ENCODE measurements around the gene LRMDA. TPM values are rescaled to one million over a fixed set of nuclear protein-coding genes. Genes with fewer than 3 reads are reported as not detected.

Gene LRMDA
- total and polyA plus RNA-seq, 2 of the 4 experiments (the other 2 are of a cell fraction) = 0.07 TPM; not detected in 1

- peak; percentile 8 for DNase-seq
- H3K18ac ChIP-seq (ENCODE audit: low read depth, low read length) = no peak overlapping the region
- H3K4me2 ChIP-seq (ENCODE audit: low read depth, low read length) = no peak overlapping the region
- POLR2A ChIA-PET (ENCODE audit: unreplicated experiment) = no interaction called here
- BruUV-seq (replicated peaks) = no TSS peak
- H3K4ac ChIP-seq (ENCODE audit: low read depth, low read length) = no peak overlapping the region
- no peak overlapping the region for H3K23ac ChIP-seq (ENCODE audit: low read depth, low read length)
- no peaks in the 10 kb centered on the region for H3K36me3 ChIP-seq (ENCODE audit: control insufficient read depth, insufficient read depth, low read length)
- no peaks in the 10 kb centered on the region for H3K9me3 ChIP-seq (ENCODE audit: control insufficient read depth, insufficient read depth, low read length)
- no peak overlapping the region for H2BK120ac ChIP-seq (ENCODE audit: low read depth, low read length)
- H3K9ac ChIP-seq (ENCODE audit: low read depth, low read length) = no peak overlapping the region
- H4K91ac ChIP-seq (ENCODE audit: insufficient read depth, low read depth, low read length) = no peak overlapping the region
- no peaks in the 10 kb centered on the region for H3K79me1 ChIP-seq (ENCODE audit: low read depth in 1 of 2, low read length in 2 of 2)
- no peaks in the 10 kb centered on the region for H4K20me1 ChIP-seq (ENCODE audit: insufficient read depth, low read length)
- H4K8ac ChIP-seq (ENCODE audit: low read depth in 2 of 2, low read length in 2 of 2) = no peak overlapping the region
- in situ Hi-C loops (cut with MboI; ENCODE audit: low sequenced_read_pairs) (no loop called here), dilution Hi-C loops (cut with HindIII; ENCODE audit: low sequenced_read_pairs, unreplicated experiment) (no loop called here), intact Hi-C loops (cut with micrococcal nuclease) (no loop called here)
- H2AK9ac ChIP-seq (replicated peaks; ENCODE audit: low read depth, low read length, poor library complexity) = no peak overlapping the region
- 67% methylated on average over 1 of the region's 3 CpGs; no CpG with 5 or more reads in 1 of the 2 experiments for WGBS, 2 experiments (ENCODE audit: extremely low coverage in 2 of 2, insufficient read length in 1 of 2)
- H3K27ac ChIP-seq (ENCODE audit: insufficient read depth, low read length) = no peak overlapping the region
- H3K9me1 ChIP-seq (ENCODE audit: insufficient read depth, low read length) = no peaks in the 10 kb centered on the region
- H4K5ac ChIP-seq (ENCODE audit: low read depth, low read length) = no peak overlapping the region
- H2BK15ac ChIP-seq (ENCODE audit: low read depth, low read length) = no peak overlapping the region
- H3K56ac ChIP-seq (ENCODE audit: extremely low read depth, insufficient read depth, low read length) = no peak overlapping the region; the same call in 1 of the 2 replicates
- TF ChIP-seq RCOR1 (IDR thresholded peaks at IDR 0.05; ENCODE audit: insufficient replicate concordance, low read length) (no peak), USF2 (IDR thresholded peaks at IDR 0.05; ENCODE audit: low read depth, low read length) (no peak)
- H2BK20ac ChIP-seq (ENCODE audit: low read depth, low read length) = no peak overlapping the region
- no peak overlapping the region for H3K4me3 ChIP-seq (ENCODE audit: insufficient read depth, low read depth, low read length)
- no peak overlapping the region for H2BK5ac ChIP-seq (ENCODE audit: low read depth, low read length, poor library complexity, severe bottlenecking)
- no peak for ATAC-seq (ENCODE audit: low read depth)
- peaks cover 1% of the 10 kb centered on the region; the same call in 1 of the 2 replicates for H3K4me1 ChIP-seq (ENCODE audit: control insufficient read depth, insufficient read depth, low read length)
- no peak overlapping the region; the same call in 1 of the 2 replicates for H3K14ac ChIP-seq (replicated peaks; ENCODE audit: low read depth, low read length)
- CTCF ChIA-PET = no interaction called here
- H2AFZ ChIP-seq (replicated peaks; ENCODE audit: low read length, poor library complexity) = no peak overlapping the region
- peaks cover 1% of the 10 kb centered on the region for H3K27me3 ChIP-seq (ENCODE audit: control insufficient read depth, insufficient read depth, low read length)
- no peak overlapping the region for H2AK5ac ChIP-seq (ENCODE audit: low read depth, low read length)
Measured at GRCh38 chr10:75532253-75532924, 101.0 kb downstream of the LRMDA start.

All from IMR-90 (cell line).